Eye (tissue), 1 donor: Measurements from ENCODE around the gene PIGT.

Experiments
- DNase-seq: peaks from one replicate; pipeline ENCODE4 v3.0.0-alpha.2; 2015

Gene PIGT

GRCh38 chr20:45432294-45432693 is 16.4 kb downstream of the PIGT start:
- DNase-seq, result no peak

DNA sequence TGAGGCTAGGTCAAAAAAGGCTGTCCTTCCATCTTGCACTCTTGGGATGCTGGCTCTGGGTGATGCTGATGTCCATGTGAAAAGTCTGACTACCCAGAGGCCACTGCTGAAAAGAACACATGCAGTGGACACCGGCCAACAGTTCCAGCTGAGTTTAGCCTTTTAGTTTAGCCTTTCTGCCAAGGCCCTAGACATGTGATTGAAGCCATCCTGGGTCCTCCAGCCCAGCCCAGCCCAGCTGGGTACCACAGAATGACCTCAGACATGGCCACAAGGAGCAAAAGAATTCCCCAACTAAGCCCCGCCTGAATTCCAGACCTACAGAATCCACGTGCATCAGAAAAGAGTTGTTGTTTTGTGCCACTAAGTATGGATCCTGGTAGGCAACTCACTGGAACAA is 17.4 kb downstream of the PIGT start:
- no peak for DNase-seq

- DNase-seq, result no peak
Observed at GRCh38 chr20:45433976-45434375, 18.0 kb downstream of the PIGT start.

GRCh38 chr20:45436732-45437485 is 21.0 kb downstream of the PIGT start:
- peak; percentile 91 for DNase-seq

DNA sequence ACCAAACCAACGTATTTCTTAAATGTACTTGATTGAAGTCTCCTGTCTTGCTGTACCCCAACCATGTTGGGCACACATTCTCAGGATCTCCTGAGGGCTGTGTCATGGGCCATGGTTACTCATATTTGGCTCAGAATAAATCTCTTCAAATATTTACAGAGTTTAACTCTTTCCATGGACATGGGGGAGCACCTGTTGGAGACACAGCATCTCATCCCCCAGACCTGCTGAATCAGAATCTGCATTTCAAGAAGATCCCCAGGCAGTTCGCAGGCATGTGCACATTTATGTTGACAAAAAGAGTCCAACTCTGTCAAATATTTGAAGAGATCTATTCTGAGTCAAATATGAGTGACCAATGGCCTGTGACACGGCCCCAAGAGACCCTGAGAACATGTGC is 24.5 kb downstream of the PIGT start:
- DNase-seq, result no peak

- DNase-seq, result no peak
Observed at GRCh38 chr20:45440891-45441685, 25.1 kb downstream of the PIGT start.

DNA sequence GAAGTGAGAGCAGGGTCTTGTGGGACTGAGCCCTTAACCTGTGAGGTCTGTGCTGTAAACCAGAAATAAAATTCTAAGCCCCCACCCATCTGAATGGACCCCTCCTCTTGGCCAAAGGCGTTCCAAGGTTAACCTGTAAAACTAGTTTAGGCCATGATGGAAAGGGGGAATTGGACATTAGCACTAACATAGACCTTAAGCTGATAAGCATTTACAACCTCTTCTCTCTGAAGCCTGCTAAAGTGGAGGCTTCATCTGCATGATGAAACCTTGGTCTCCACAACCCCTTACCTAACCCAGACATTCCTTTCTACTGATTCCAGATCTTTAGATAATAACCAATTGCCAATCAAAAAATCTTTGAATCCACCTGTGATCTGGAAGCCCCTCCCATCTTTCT is 25.8 kb downstream of the PIGT start:
- DNase-seq, result no peak

DNA sequence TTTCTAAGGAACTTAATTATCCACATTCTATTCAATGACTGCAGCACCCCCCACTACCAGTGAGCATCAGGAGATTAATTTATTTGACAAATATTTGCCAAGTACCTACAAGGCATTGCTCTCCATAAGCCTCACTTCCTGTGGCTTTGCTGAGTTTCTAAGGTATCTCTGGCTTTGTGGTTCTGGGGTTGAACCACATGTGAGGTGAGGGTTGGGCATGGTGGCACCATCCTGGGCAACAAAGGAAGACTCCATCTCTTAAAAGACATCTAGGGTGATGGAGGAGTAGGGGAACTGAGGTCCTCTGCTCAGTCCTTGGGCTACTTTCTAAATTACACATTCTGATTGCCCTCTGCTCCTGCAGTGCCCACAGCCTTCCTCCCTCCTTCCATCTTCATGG is 28.1 kb downstream of the PIGT start:
- no peak for DNase-seq

- DNase-seq, result no peak
Observed at GRCh38 chr20:45445805-45446562, 30.0 kb downstream of the PIGT start.

DNA sequence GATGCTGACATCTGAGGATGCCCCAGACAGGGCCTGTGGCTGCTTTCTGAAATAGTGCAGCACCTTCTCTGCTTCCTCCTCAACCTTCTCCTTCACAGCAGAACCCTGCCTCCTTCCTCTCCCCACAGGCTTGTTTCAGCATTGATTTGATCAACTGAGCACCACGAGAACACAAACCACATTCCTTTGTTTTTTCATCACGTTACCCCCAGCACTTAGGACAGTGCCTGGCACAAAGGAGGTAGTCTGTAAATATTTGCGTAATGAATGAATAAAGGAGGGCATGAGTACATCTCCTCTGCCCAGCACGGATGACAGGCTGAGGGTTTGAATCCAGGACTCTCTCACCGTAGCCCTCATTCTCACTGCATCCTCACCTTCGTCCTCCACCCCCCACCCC is 32.3 kb downstream of the PIGT start:
- DNase-seq, result no peak

DNA sequence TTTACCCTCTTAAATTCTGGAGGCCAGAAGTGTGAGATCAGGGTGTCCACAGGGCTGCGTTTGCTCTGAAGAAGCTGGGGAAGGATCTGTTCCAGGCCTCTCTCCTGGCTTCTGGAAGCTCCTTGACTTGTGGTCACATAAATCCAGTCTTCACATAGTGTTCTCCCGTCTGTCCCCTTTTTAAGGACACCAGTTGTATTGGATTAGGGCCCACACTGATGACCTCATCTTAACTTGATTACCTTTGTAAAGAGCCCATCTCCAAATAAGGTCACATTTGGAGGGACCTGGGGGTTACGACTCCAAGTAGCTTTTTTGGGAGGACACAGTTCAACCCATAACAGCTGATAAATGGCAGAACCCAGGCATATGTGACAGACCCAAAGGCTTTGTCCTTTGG is 33.6 kb downstream of the PIGT start:
- no peak for DNase-seq

- DNase-seq, result peak; percentile 21
Observed at GRCh38 chr20:45450097-45450818, 34.3 kb downstream of the PIGT start.

GRCh38 chr20:45452238-45452637 is 36.3 kb downstream of the PIGT start:
- no peak for DNase-seq

- no peak for DNase-seq
Observed at GRCh38 chr20:45452772-45453691, 37.1 kb downstream of the PIGT start.

GRCh38 chr20:45456632-45457031 is 40.7 kb downstream of the PIGT start:
- DNase-seq, result peak; percentile 37

- no peak for DNase-seq
Observed at GRCh38 chr20:45459606-45460005, 43.7 kb downstream of the PIGT start.

DNA sequence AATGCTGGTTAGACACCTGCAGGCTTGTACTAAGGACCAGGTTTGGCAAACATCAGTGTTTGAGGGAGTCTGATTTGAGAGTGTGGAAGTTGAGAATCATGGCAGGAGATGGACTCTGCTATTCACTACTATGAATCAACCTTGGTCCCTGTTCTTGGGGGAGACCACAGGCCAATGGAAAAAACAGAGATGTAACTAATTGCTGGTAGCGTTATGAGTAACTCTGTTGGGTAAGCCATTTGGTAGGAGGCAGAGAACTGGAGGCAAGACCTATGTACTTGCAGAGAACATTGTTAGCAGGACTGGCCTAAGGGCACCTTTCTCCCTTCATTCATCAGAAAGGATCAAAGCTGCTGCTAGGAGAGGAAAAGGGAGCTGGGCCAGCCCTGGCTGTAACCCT is 45.3 kb downstream of the PIGT start:
- DNase-seq, result no peak

DNA sequence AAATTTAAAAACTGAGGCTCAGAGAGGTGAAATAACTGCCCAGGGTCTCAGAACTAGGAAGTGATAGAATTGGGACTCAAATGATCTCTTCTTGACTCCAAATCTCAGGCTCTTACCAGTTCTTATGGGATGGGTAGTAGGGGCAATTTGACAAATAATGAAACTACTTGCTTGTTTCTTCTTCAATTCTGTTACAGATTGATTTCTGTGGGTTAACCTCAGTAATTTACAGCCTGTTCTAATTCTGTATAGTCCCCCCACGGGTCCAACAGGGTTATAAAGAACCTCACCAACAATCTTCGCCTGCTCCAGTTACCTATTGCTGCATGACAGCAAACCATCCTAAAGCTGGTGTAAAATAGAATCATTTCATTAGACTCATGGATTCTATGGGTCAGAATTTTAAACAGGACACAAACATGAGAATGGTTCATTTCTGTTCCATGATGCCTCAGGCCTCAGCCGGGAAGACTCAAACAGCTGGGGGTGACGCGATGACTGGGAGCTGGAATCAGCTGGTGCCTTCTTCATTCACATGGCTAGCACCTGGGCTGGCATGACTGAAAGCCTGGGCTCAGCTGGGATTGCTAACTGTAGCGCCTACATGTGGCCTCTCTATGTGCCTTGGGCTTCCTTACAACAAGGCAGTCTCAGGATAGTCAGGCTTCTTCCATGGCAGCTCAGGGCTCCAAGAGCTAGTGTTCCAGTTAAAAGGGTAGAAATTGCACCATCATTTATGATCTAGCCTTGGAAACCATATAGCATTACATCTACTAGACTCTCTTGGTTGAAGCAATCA is 47.0 kb downstream of the PIGT start:
- no peak for DNase-seq

- no peak for DNase-seq
Observed at GRCh38 chr20:45463709-45464108, 47.8 kb downstream of the PIGT start.

DNA sequence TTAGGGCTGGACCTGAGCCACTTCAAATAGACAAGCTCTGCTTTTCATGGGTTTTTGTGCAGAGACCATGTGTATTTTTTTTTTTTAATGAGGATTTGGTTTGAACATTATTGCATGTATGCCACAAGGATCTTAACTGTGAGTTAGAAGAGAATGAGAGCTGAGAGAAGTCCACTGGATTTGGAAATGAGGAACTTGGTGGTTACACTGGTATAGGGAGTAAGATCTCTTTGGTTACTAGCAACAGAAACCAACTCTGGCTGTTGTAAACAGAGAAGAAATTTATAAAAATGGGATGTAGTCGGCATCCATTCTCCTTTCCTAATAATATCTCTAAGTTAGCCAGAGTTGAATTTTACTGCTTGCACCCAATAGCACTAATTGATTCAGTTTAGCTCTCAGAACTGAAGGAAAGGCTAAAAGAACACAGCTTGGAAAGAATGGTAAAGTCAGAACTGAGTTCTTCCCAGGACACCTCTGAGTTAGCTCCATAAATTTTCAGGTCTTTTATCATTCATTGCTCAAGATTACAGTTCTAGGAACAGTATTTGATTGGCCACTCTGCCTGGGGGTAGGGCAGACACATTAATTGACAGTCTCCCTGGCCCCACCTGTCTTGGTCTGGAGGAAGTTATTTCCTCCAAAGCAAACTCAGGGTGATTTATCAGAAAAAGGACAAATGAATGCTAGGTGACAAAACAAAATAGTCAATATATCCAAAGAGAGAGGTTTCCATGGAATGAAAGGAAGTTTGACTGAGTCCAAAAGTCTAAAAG is 49.7 kb downstream of the PIGT start:
- DNase-seq, result no peak
